HG03175 (cell line): Measurements from ENCODE around the gene MAN2B2.
A peak's percentile ranks its signal among the peaks of the same experiment; 100 is the strongest.

Experiments used
- ATAC-seq: cut with Tn5 transposase; IDR thresholded peaks from one replicate; pipeline ENCODE4 v1.9.1; 2021; ENCODE audit warnings: mild to moderate bottlenecking, moderate library complexity; ENCODE audit not compliant: unreplicated experiment

MAN2B2 gene

DNA sequence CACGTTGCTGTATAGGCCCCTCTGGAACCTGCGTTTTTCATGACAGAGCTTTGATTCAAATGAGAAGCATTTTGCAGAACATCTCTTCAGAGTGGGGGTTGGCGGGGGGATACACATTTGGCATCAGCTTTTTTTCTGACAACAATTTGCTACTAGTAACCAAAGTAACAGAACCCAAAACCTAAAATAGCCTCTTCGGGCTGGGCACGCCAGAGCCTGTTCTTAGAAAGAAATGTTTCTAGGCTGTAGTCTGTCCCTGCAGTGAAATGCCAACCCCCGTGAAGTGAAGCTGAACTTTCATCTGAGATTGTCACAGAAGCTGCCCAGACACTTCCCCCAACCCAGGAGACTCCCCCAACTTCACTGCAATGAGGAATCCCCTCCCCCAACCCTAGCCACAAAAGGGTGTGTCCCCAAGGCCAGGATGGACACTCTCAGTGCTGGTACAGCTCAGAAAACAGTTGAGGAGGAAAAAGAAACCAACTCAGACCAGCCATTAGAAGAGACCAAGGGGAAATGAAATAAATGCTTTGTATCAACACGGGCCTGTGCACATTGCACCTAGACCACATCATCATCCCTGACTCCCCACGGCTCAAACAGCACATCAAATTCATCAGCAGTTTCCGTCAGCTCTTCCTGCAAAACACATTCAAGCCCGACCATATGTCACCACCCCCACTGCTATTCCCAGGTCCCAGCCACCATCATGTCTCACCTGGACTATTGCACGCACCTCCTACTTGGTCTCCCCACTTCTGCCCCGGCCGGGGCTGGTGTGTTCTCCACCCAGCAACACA is 8.4 kb upstream of the MAN2B2 start:
- ATAC-seq: no peak

DNA sequence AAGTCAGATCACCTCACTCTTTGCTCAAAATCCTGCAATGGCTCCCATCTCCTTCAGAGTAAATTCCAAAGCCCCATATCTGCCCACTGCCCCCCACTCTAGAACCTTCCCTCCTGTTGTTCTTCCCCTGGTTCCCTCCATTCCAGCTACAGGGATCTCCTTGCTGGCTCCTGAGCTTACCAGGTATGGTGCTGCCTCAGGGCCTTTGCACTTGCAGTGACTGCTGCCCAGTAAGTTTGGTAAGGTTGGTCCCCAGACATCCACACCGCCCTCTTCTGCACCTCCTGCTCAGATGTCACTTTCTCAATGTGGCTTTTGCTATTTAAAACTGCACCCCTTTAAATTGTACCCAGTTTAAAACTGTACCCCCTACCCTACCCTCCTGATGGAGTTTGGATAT is 7.8 kb upstream of the MAN2B2 start:
- no peak for ATAC-seq

DNA sequence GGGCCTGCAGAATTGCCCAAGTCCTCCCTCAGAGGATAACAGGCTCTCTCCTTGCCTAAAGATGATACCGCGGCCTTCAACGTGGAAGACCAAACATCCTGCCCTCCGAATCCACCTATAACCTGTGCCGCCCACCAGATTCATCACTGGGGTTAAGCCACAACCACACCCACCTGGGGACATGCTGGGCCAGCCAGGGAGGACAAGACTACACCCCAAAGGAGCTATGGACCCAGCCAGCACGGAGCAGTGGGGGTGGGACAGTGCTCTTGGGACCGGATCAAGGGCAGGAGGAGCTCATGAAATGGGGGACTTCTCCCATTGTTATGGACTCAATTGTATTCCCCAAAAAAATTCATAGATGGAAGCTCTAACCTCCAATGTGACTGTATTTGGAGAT is 6.8 kb upstream of the MAN2B2 start:
- ATAC-seq: no peak

DNA sequence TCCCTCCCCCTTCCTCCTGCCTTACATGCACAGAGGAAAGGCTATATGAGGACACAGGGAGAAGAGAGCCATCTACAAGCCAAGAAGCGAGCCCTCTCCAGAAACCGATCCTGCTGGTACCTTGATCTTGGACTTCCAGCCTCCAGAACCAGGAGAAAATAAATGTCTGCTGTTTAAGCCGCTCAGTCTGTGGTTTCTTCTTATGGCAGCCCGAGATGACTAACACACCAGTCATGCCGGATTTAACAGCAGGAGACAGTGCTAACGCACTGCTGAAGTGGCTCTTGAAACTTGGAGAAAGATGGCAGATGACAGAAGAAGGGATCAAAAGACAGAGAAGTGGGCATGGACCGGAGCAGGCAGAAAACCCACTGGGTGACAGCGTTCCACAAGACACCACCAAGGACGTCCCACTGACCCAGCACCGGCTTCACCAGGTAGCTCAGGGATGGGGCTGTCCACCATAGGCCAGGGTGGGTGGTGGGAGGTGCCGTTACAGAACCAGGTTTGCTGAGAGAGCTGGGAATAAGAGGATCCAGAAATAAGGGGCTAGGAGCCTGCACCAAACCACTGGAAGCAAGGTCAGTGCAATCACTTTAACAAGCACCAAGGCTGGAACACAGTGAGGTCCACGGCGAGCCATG is 6.2 kb upstream of the MAN2B2 start:
- ATAC-seq: no peak

DNA sequence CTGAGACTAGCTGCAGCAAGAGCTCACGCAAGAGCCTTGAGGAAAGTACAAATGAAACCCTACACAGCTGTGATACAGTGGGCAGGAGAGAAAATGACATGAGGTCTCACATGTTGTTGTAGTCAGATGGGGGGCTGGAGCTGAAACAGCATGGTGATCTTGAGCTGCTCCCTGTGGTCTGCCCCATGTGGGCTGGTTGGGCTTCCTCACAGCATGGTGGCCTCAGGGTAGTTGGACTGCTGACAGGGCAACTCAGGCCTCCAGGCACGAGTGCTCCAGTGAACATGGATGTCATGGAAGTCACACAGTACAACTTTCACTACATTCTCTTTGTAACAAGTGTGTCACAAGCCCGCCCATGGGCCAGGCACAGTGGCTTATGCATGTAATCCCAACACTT is 3.4 kb upstream of the MAN2B2 start:
- no peak for ATAC-seq

DNA sequence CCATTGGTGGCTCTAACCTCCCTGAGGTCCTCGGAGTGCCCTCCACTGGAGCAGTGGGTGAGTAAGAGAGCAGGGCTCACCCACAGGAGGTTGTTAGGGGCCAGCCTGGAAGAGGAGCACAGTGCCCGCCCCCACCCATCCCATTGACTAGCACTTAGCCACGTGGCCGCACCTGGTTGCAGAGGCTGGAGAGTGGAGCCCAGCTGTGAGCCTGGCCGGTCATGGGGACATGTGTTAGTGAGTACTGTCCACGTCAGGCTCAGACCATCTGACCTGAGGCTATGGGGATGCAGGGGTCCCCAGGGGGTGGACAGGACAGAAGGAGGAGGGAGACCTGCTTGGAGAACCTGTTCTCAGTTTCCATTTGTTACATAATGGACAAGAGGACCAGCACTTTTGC is 1.4 kb upstream of the MAN2B2 start:
- ATAC-seq: no peak

DNA sequence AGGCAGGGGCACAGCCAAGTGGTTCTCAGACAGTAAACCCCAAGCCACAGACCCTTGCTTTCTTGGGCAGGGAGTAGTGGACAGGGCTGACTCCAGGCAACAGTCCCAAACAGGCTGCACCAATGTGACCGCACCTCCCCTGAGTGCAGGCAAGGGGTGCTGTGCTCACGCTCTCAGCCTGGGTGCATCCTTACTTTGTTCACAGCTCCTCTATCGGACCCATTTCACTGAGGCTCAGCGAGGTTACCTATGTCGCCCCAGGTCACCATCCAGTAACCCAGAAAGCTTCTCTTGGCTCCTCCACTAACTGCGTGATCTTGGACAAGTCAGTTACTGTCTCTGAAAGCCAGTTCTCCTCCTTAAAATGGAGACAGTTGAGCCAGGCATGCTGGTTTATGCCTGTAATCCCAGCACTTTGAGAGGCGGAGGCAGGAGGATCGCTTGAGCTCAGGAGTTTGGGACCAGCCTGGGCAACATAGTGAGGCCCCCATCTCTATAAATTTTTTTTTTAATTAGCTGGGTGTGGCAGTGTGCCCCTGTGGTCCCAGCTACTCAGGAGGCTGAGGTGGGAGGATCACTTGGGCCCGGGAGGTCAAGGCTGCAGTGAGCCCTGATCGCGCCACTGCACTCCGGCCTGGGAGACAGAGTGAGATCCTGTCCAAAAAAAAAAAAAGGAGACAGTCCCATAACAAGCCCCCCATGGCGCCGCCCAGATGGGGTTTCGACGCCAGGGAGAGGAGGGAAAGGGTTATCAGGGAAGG is 823 bp upstream of the MAN2B2 start:
- no peak for ATAC-seq

DNA sequence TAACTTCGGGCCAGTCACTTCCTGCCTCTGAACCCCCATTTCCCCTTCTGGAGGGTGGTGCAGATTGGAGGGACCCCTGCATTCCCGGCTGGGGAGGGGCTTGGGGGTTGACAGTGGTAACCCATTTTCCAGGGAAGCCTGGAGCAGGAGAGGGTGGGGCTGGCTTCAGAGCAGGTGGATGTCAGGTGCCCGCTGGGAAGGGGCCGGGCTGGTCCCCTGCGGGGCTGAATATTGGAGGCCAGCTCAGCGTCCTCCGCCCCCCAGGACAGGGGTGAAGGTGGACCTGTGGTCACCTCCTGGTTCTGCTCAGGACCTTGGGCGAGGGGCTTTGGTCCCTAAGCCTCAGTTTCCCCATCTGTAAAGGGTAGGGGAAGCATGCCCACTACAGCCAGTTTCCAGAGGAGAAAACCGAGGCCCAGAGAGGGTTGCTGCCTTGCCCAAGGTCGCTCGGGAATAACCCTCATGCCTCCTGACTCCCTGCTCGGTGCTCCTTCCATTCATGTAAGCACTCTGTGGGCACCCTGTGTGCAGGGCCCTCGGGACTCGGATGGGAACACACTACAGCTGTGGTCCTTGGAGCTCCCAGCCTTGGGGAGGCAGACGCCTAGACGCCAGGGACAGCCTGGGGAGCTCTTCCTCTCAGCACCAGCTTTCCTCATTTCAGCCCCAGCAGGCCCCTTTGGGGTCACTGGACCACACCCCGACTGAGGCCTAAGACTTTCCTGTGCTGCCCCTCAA is 683 bp downstream of the MAN2B2 start:
- peak; percentile 2 for ATAC-seq

DNA sequence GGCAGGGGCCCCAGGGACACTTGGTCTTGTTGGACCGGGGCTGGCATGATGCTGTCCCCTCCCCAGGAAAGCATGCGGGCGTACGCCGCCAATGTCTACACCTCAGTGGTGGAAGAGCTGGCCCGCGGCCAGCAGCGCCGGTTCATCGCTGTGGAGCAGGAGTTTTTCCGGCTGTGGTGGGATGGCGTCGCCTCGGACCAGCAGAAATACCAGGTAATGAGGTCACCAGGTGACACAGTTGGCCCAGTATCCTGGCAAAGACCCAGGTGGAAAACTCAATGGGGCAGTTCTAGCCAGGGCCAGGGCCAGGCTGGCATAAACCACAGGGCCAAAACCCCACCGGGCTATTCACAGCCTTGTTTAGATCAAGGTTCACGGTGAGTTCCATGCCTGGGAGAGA is 1.5 kb downstream of the MAN2B2 start:
- ATAC-seq: no peak

DNA sequence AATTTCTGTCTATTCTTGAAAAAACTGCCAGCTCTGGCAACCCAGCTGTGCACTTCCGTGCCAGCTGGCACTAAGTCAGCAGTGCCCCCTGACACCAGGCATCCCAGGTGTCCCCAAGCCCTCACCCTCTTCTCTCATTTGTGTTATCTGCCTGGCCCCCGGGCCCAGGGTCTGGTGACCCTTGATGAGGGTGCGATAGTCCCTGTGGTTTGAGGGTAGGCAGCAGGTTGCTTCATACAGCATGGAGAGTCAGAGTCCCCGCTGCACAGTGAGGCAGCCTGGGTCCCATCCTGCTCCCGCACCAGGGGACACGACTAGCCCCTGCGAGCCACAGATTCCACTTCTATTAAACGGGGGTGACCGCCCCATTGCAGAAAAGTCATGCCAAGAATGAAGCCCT is 1.9 kb downstream of the MAN2B2 start:
- no peak for ATAC-seq

DNA sequence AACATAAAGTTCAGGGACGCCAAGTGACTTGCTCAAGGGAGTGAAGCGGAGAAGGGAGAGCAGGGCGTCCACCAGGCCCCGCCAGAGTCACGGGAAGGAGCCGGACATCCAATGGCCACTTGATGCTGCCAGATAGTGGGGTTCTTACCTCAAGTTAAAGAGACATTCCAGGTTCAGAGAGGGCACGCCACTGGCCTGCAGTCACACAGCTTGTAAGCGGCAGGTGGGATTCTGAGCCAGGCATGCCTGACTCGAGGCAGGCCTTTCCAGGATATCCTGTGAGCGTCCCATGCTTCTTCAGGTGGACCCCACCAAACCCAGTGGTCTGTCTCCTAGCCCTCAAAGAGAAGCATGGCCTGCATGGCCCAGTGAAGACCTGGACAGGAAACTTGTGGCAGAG is 2.4 kb downstream of the MAN2B2 start:
- ATAC-seq: no peak

DNA sequence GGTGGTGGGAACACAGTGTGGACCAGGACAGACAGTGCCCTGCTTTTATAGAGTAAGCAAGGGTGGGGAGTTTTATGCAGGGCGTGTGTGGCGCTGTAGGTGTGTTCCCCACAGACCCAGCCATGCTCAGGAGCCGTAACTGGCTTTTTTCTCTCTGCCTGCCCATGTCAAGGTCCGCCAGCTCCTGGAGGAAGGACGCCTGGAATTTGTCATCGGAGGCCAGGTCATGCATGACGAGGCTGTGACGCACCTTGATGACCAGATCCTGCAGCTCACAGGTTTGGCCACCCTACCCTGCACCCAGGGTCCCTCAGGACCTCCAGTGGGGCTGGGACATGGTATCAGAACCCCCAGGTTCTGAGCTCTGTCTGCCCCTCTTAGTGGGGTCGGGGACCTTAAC is 3.2 kb downstream of the MAN2B2 start:
- ATAC-seq: no peak

DNA sequence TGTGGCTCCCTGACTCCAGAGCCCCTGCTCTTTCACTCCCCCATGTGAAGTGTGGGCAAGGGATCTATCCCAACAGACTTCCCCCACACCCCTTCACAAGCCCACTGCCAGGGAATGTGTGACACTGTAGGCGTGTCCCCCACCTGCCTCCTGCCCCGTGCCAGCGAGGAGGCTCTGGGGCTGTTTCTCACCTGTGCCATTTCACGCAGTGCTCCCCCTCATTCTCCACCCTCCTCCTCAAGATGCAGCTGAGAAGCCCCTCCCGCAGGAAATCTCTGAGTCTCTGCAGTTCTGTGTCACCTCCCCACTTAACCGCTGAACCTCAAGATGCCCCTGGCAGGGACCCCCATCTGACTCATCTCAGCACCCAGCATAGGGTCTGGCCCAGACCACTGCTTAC is 5.4 kb downstream of the MAN2B2 start:
- ATAC-seq: no peak

DNA sequence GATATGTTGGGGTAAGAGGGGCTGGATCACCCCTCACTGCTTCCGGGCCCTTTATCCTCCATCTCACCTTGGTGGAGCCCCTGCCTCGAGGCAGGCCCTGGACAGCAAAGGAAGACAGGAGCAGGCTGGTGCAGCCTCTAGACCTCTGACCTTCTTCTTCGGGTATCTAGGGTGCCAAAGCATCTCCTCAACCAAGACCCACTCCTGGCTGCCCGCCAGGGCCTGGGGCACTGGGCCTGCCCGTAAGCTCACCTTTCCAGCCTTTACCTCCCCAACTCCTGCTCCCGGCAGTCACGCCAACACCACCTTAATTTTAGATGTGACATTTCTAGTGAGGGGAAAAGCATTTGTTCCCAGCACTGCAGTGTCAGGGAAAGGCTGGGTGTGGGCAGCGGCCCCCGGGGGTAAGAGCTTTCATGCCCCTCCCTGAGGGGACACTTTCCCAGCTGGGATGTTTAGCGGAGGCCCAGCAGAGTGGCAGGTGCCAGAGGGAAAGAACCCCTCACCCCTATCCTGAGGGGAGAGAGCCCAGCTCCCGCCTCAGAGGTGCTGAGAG is 6.7 kb downstream of the MAN2B2 start:
- ATAC-seq: no peak

DNA sequence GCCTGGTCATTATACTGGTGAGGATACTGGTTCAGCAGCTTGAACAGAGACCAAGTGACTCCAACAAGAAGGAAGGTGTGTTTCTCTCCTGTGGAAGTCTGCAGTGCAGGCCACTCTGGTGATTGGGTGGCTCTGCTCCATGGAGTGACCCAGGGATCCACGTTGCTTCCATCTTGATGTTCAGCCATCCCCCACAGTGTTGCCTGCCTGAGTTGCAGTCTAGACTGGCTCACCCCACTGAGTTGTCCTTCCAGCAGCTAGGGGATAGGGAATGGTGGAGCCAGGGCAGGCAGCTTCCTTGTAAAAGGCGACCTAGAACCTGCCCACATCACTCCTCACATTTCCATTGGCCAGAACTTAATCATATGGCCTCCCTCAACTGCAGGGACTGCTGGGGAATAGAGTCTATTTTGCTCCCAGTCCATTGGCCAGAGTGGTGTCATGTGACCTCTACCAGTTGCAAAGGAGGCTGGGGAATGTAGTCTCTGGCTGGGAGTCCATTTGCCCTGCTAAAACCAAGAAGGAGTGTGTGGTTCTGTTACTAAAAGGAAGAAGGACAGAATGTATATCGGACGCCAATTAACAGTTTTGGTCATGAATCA is 8.0 kb downstream of the MAN2B2 start:
- peak; percentile 78 for ATAC-seq

DNA sequence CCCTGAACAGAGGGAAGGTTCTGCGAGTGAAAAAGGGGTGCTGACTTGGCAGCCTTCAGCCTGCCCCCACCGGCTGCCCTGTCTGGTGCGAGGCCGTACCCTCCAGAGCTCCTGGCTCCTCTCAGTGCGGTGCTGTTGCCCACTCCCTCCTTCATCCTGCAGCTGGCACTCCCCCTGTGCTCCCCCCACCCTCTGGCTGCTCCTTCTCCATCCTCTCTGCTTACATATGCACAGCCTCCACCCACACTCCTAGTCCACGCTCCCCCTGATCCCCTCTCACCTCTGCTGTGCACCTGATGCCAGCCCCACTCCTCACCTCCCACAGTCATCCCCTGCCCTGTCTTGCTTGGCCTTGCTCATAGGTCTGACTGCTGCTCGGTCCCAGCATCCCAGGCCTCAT is 9.9 kb downstream of the MAN2B2 start:
- no peak for ATAC-seq

DNA sequence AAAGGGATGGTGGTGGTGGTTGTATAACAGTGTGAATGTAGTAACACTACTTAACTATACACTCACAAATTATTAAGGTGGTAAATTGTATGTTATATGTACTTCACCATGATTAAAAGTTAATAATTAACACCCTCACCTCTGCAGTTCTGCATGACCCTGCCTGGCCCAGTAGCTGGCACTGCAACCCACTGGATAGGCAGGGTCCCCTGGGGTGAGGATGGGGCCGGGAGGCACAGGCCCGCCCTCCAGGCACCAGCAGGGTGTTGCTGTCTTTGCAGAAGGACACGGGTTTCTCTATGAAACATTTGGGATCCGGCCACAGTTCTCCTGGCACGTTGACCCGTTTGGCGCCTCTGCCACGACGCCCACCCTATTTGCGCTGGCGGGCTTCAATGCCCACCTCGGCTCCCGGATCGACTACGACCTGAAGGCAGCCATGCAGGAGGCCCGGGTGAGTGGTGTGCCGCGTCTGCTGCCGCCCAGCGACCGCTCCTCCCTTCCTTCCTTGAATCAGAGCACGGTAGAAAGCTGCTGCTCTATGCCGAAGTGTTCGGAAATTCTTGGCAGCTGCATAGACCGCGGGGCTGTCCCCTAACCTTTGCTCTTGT is 11.8 kb downstream of the MAN2B2 start:
- ATAC-seq: no peak

DNA sequence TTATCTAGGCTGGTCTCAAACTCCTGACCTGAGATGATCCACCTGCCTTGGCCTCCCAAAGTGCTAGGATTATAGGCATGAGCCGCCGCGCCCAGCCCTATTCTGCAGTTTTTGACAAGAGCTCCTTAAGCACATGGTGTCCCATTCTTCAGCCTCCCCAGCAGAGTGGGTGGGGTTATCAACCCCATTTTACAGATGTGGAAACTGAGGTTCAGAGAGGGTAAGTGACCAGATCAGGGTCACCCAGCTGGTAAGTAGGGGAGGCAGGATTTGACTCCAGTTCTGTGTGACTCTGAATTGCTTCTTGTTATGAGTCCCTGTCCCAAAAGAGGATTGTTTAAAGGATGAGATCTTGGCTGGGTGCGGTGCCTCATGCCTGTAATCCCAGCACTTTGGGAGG is 14.5 kb downstream of the MAN2B2 start:
- ATAC-seq: no peak

DNA sequence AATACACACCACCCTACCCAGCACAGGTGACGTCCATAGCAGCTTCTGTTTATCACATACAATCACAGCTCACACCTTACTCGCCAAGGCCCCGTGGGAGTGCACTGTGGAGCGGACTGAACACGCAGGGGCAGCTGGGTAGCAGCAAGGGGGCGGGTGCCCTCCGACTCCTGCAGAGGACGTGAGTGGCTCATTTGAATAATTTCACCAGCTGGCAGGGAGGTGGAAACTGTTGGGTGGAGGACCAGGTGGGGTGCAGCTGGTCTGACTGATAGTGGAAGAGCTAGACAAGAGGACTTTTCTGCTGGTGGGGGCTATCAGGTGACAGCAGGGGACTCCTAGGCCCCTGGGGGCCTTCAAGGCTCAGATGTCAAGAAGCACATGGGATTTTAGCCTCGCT is 16.3 kb downstream of the MAN2B2 start:
- peak; percentile 56 for ATAC-seq

DNA sequence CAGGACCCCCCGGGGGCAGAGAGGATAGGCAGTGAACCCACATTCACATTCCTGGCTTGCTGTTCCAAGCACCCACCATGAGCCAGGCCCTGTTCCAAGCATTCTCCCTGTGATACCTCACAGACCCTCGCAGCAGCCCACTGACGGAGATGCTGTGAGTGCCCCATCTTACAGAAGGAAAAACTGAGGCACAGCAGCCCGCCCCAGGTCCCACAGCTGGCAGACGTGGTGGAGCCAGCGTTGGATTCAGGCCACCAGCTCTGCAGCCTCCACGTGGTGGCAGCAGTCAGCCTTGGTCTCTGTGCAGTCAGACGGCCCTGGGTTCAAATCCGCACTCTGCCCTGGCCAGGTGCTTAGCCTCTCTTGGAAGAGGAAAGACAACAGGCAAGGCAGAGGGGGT is 16.8 kb downstream of the MAN2B2 start:
- ATAC-seq: no peak
